Measurements from ENCODE around the gene KIAA0513. TPM values are rescaled to one million over a fixed set of nuclear protein-coding genes. Genes with fewer than 3 reads are reported as not detected.

Gene KIAA0513
- total RNA-seq, 1 donor from 2014 or later, result 56.1 TPM

GRCh38 chr16:85136213-85136701 lies 108.7 kb downstream of the KIAA0513 start:
- H3K4me1 Mint-ChIP-seq (ENCODE audit: low read depth, unreplicated experiment), result peaks cover 21% of the 10 kb centered on the region
- H3K4me3 Mint-ChIP-seq (ENCODE audit: unreplicated experiment), result peak overlapping the region; percentile 77
- H3K9me3 Mint-ChIP-seq (ENCODE audit: unreplicated experiment), result peaks cover 2% of the 10 kb centered on the region
- no peaks in the 10 kb centered on the region for H3K36me3 Mint-ChIP-seq (ENCODE audit: unreplicated experiment)
- peak; percentile 49 for DNase-seq
- peaks cover 22% of the 10 kb centered on the region for H3K27me3 Mint-ChIP-seq (ENCODE audit: unreplicated experiment)
- no peak for TF ChIP-seq CTCF (IDR thresholded peaks at IDR 0.05; ENCODE audit: partially characterized antibody, unreplicated experiment)
- H3K27ac Mint-ChIP-seq (ENCODE audit: unreplicated experiment), result peak overlapping the region; percentile 90

- TF ChIP-seq CTCF (IDR thresholded peaks at IDR 0.05; ENCODE audit: partially characterized antibody, unreplicated experiment), result no peak
Observed at GRCh38 chr16:85136702-85137322, 109.2 kb downstream of the KIAA0513 start.

DNA sequence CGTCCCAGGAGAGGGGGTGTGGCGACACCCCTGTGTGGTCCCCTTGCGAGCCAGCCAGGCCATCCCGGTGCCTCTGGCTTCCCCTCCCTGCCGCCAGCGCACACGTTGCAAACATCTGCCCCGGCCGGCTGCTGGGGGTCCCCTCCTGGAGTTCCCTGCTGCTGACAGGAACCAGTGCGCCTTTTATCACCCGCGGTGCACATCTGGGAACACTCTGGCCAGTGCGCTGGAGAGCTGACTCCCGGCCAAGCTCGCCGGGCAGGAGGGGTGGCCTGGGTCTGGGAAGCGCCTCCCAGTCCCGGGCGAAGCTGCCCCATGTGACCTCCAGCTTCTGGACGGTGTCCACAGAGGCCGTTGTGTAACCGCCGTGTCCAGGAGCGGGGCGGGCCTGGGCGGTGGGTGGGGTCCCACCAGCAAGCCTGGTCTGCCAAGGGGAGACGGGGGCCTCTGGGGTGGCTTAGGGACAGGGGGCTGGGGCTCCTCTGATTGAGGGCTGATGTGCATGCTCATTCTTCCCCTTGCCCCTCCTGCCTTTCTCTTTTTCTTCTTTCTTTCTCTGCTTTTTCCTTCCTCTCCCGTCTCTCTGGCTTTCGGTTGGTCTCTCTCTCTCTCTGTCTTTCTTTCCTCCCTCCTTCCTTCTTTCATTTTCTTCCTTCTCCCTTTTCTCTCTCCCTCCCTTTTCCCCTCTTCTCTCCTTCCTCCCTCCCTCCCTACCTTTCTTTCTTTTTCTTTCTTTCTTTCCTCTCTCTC lies 109.9 kb downstream of the KIAA0513 start:
- peaks cover 2% of the 10 kb centered on the region for H3K9me3 Mint-ChIP-seq (ENCODE audit: unreplicated experiment)
- no peak for TF ChIP-seq CTCF (IDR thresholded peaks at IDR 0.05; ENCODE audit: partially characterized antibody, unreplicated experiment)
- peak; percentile 49 for DNase-seq
- H3K36me3 Mint-ChIP-seq (ENCODE audit: unreplicated experiment), result no peaks in the 10 kb centered on the region
- H3K4me3 Mint-ChIP-seq (ENCODE audit: unreplicated experiment), result peak overlapping the region; percentile 52
- H3K27ac Mint-ChIP-seq (ENCODE audit: unreplicated experiment), result peak overlapping the region; percentile 54
- peaks cover 24% of the 10 kb centered on the region for H3K4me1 Mint-ChIP-seq (ENCODE audit: low read depth, unreplicated experiment)
- peaks cover 23% of the 10 kb centered on the region for H3K27me3 Mint-ChIP-seq (ENCODE audit: unreplicated experiment)

More at GRCh38 chr16:85136702-85137322, 109.2 kb downstream of the KIAA0513 start:
- H3K27me3 Mint-ChIP-seq (ENCODE audit: unreplicated experiment), result peaks cover 23% of the 10 kb centered on the region
- H3K4me1 Mint-ChIP-seq (ENCODE audit: low read depth, unreplicated experiment), result peaks cover 21% of the 10 kb centered on the region
- peak; percentile 41 for DNase-seq
- peak overlapping the region; percentile 90 for H3K27ac Mint-ChIP-seq (ENCODE audit: unreplicated experiment)
- H3K36me3 Mint-ChIP-seq (ENCODE audit: unreplicated experiment), result no peaks in the 10 kb centered on the region
- peaks cover 2% of the 10 kb centered on the region for H3K9me3 Mint-ChIP-seq (ENCODE audit: unreplicated experiment)
- peak overlapping the region; percentile 77 for H3K4me3 Mint-ChIP-seq (ENCODE audit: unreplicated experiment)

DNA sequence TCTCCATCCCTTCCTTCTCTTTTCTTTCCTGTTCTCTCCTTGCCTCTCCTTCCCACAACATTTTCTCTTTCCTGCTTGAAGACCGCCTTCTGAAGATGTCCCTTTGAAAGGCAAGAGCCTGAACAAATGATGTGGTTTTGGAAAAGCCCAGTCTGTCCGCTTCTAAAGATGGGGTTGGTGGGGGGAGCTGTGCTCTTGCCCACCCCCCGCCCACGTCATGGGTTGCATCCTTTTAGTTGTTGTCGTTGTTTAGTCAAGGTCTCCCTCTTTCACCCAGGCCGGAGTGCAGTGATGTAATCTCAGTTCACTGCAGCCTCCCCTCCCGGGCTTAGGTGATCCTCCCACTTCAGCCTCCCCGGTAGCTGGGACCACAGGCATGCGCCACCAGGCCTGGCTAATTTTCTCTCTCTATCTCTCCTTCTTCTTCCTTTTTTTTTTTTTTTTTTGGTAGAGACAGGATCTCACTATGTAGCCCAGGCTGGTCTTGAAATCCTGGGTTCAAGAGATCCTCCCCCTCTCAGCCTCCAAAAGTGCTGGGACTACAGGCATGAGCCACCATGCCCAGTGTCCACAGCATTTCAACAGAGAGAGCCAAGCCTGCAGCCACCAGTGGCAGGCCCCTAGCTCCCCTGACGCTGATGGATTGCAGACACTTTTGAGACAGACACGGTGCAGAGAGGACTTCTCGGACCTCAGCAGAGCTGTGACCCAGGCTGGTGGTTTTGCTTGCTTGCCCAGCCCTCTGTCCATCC lies 110.7 kb downstream of the KIAA0513 start:
- peak overlapping the region; percentile 52 for H3K4me3 Mint-ChIP-seq (ENCODE audit: unreplicated experiment)
- H3K27ac Mint-ChIP-seq (ENCODE audit: unreplicated experiment), result peak overlapping the region; percentile 54

More for the DNA sequence above, 110.7 kb downstream of the KIAA0513 start:
- Mint-ChIP-seq H3K36me3 (ENCODE audit: unreplicated experiment) (no peaks in the 10 kb centered on the region), H3K4me1 (ENCODE audit: low read depth, unreplicated experiment) (peaks cover 24% of the 10 kb centered on the region), H3K27me3 (ENCODE audit: unreplicated experiment) (peaks cover 23% of the 10 kb centered on the region), H3K9me3 (ENCODE audit: unreplicated experiment) (peaks cover 2% of the 10 kb centered on the region)
- no peak for DNase-seq
- no peak for TF ChIP-seq CTCF (IDR thresholded peaks at IDR 0.05; ENCODE audit: partially characterized antibody, unreplicated experiment)
